Measurements from ENCODE around the gene IGHMBP2. TPM values are rescaled to one million over a fixed set of nuclear protein-coding genes. Genes with fewer than 3 reads are reported as not detected.

IGHMBP2 gene
- polyA plus RNA-seq, 3 donors = 12.3 to 15.7 (median 12.4) TPM

DNA sequence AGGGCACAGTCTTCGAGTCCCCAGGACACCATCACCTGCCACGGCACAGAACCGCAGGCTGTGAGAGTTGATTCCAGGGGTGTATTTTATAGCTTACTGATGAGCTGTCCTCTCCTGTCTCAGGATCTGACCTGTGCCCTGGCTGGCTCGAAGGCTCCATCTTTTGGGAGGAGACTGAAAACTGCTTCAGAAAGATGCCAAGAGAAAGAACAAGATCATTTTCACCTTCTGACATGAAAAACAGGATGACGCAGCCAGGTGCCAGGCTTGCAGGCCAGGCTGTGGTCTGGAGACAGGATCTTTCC, 74.9 kb downstream of the IGHMBP2 start:
- no peak for DNase-seq (ENCODE audit: low read depth in 3 of 3, low spot score in 2 of 3)

DNA sequence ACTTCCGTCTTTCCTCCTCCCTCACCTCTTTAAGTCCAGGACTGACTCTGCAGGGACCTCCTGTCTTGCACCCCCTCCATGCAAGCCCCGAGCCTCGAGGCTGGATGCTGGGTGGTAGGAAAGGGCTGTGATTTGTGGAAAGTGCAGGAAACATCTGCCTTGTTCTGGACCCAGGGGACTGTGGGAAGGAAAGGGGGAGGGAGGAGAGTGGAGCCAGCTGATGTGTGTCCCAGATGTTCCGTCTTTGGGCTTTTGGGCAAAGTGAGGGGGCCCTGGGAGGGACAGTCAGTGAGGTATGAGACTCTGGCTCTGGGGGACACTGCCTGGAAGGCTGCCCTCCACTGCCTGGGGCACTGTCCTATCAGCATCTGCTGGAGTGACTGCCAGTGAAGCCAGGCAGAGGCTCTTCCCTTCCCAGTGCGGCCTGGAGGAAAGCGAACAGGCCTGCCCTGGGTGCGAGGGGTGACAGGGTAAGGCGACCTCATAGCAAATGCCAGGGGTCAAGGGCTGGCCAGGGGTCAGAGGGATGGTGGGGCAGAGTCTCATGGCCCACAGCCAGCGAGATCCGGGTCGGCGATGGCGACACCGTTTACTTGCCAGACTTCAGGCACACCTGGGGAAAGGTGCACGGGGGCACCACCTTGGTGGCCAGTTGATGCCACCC, 75.4 kb downstream of the IGHMBP2 start:
- DNase-seq (ENCODE audit: low read depth in 3 of 3, low spot score in 2 of 3) = no peak

DNA sequence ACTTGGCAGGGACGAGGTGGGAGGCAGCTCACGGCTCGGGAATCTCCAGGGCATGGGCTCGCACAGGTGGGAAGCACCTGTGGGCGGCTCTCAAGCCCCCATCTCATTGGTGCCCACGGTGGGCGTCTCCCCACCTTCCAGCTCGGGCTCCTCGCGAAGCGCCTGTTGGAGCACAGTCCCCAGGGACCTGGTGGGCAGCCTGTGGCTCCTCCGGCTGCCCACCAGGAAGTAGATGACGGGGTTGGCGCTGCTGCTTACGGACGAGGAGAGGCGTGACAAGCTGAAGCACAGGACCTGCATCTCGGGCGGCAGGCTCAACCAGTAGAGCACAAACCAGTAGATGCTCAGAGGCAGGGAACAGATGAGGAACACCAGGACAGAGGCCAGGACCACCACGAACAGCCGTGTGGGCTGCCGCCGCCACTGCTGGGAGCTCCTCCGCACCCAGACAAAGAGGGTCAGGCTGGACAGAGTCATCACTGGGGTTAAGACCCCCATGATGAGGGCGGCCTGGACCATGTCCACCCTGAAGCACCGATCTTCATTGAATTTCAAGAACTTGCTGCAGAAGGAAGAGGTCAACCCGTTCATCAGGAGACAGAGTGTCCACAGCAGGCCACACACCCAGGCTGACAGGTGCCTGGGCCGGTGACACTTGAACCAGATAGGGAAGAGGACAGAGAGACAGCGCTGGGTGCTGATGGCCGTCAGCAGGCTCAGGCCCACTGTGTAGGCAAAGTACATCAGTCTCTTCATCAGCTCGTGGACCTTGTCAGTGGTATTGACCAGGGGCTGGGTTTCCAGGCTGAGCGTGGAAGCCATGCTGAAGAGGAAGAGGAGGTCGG, 76.5 kb downstream of the IGHMBP2 start:
- no peak for DNase-seq (ENCODE audit: low read depth in 3 of 3, low spot score in 2 of 3)

DNA sequence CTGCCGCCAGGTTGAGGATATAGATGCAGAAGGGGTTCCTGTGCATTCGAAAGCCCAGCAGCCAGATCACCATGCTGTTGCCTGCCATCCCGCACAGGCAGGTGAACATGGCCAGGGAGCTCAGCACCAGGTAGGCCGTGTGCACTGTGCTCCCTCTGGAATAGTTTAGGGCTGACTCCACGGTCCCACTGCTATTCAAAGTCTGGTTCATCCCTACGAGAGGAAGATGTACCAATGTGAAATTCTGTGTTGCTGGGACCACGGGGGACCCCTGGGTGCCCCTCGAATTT, 77.0 kb downstream of the IGHMBP2 start, which contains the start of gene MRGPRD:
Gene MRGPRD, minus strand, starts transcription at position 211 of the 290 bp plus-strand sequence. Its CDS starts 0 bp downstream, at position 211.
- DNase-seq (ENCODE audit: low read depth in 3 of 3, low spot score in 2 of 3) = no peak

DNA sequence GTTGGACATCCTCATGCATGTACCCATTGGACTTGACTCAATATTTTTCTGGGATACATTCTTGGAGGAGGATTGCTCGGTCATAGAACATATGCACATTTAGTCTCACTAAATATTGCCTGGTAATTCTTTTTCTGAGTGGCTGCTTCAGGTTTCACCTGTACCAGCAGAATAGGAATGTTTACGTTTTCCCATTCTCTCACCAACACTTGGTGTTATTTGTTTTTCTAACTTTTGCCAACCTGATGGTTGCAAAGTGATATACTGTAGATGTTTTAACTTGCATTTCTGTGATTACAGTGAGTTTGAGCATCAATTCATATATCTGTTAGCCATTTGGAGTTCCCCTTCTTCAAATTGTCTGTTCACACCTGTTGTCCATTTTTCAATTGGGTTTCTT, 78.4 kb downstream of the IGHMBP2 start:
- no peak for DNase-seq (ENCODE audit: low read depth in 3 of 3, low spot score in 2 of 3)

DNA sequence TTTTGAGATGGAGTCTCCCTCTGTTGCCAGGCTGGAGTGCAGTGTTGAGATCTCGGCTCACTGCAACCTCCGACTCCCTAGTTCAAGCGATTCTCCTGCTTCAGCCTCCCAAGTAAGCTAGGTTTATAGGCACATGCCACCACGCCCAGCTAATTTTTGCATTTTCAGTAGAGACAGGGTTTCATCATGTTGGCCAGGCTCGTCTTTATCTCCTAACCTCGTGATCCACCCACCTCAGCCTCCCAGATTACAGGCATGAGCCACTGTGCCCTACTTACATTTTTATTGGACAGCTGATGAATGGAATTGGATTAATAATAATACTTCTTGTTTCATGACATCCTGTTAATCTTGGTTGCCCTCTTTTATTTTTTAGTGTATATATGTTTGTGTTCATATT, 80.1 kb downstream of the IGHMBP2 start:
- no peak for DNase-seq (ENCODE audit: low read depth in 3 of 3, low spot score in 2 of 3)

DNA sequence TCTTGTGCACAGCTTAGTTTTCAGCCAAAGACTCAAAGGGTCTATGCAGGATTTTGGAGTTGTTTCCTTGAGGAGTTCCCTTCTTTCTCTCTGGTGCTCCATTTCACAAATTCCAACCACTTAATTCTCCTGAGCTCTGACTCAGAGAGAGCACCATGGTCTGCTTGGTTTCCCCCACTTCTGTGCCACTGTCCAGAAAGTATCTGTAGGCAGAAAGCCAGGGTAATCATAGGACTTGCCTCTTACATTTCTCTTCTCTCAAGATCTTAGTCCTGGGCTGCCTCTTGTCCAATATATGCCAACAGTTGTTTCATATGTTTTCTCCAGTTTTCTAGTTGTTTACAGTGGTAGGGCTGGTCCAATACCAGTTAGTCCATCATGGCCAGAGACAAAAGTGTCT, 83.5 kb downstream of the IGHMBP2 start:
- no peak for DNase-seq (ENCODE audit: low read depth in 3 of 3, low spot score in 2 of 3)

DNA sequence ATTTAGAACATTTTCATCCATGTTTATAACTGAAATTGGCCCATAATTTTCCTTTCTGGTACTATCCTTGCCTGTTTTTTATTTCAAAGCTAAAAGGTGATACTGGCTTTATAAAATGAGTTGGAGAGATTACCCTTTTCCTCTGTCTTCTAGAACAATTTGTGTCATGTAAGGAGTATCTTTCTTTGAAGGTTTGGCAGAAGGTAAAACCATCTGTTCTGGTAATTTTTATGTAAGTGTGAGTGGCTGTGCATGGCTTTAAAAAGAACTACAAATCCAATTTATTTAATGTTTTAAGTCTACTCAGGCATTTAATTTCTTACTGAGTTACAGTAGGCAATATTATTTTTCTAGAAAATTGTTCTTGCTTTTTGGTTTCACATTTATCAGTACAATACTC, 84.8 kb downstream of the IGHMBP2 start:
- DNase-seq (ENCODE audit: low read depth in 3 of 3, low spot score in 2 of 3) = no peak

Other genes starting within 250 kb of the IGHMBP2 start
- gene GAL, start 219.3 kb upstream of the IGHMBP2 start, polyA plus RNA-seq (ENCODE audit: insufficient read length in 3 of 3) = under 1 TPM in 1 of 3 donors, not detected in 2; 0.16 TPM
- gene TESMIN, start 152.4 kb upstream of the IGHMBP2 start, polyA plus RNA-seq (ENCODE audit: insufficient read length in 3 of 3) = 10 to 100 TPM; 16.3 to 18.6 (median 18.1) TPM
- gene CPT1A, start 62.0 kb upstream of the IGHMBP2 start, polyA plus RNA-seq (ENCODE audit: insufficient read length in 3 of 3) = 10 to 100 TPM; 34.9 to 39.6 (median 35.0) TPM
- 10 to 100 TPM; 60.9 to 81.6 (median 69.6) TPM for gene MRPL21, start 59 bp upstream of the IGHMBP2 start, polyA plus RNA-seq (ENCODE audit: insufficient read length in 3 of 3)
- not detected for gene MRGPRD, start 77.1 kb downstream of the IGHMBP2 start, polyA plus RNA-seq (ENCODE audit: insufficient read length in 3 of 3)
- gene MRGPRF, start 109.4 kb downstream of the IGHMBP2 start, polyA plus RNA-seq (ENCODE audit: insufficient read length in 3 of 3) = 10 to 100 TPM; 20.9 to 24.6 (median 22.7) TPM
- 10 to 100 TPM; 12.1 to 14.2 (median 13.6) TPM for gene TPCN2, start 145.0 kb downstream of the IGHMBP2 start, polyA plus RNA-seq (ENCODE audit: insufficient read length in 3 of 3)